ENCODE results near the gene PELI3.

PELI3 gene

DNA sequence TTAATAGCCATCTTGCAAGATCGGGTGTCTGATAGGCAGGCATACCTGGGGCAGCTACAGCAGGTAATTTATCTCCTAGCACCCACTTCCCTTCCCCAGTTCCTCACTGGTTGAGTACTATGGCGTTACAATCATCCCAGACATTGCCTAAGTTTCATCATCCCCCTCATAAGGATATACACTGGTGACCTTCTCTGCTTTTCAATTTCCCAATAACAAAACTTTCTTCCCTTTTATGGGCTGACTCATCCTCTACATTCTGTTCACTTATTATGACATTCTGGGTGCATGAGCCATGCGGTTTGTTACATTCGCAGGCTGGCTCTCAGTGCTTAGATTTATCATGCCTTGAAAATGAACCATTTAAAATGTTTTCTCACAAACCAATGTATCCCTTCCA lies 23.1 kb upstream of the PELI3 start:
- peaks cover 10% of the 10 kb centered on the region for H3K9me3 ChIP-seq (ENCODE audit: insufficient read depth, low read length, severe bottlenecking)
- no peak overlapping the region for H3K4me2 ChIP-seq (ENCODE audit: insufficient read depth, low read length)
- H4K20me1 ChIP-seq (ENCODE audit: insufficient read depth, low read length) = no peaks in the 10 kb centered on the region
- no peaks in the 10 kb centered on the region for H3K36me3 ChIP-seq (ENCODE audit: insufficient read depth, low read length)
- no peak overlapping the region for H3K27ac ChIP-seq (ENCODE audit: low read length)
- no peak overlapping the region for H3K9ac ChIP-seq (ENCODE audit: low read depth, low read length)
- ATAC-seq (ENCODE audit: insufficient read depth, low read depth) (no peak), DNase-seq (no peak)
- TF ChIP-seq, protein P1, sequence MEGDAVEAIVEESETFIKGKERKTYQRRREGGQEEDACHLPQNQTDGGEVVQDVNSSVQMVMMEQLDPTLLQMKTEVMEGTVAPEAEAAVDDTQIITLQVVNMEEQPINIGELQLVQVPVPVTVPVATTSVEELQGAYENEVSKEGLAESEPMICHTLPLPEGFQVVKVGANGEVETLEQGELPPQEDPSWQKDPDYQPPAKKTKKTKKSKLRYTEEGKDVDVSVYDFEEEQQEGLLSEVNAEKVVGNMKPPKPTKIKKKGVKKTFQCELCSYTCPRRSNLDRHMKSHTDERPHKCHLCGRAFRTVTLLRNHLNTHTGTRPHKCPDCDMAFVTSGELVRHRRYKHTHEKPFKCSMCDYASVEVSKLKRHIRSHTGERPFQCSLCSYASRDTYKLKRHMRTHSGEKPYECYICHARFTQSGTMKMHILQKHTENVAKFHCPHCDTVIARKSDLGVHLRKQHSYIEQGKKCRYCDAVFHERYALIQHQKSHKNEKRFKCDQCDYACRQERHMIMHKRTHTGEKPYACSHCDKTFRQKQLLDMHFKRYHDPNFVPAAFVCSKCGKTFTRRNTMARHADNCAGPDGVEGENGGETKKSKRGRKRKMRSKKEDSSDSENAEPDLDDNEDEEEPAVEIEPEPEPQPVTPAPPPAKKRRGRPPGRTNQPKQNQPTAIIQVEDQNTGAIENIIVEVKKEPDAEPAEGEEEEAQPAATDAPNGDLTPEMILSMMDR (IDR thresholded peaks at IDR 0.05; ENCODE audit: borderline replicate concordance, extremely low read depth, low read length, poor library complexity, severe bottlenecking) = no peak
- no peak for TF ChIP-seq EZH2 (IDR thresholded peaks at IDR 0.05; ENCODE audit: borderline replicate concordance, low read depth, low read length, severe bottlenecking)
- no peak overlapping the region for H2AFZ ChIP-seq (ENCODE audit: low read depth, low read length)
- H3K4me1 ChIP-seq (ENCODE audit: insufficient read depth, low read length) = peaks cover 4% of the 10 kb centered on the region
- no peak overlapping the region for H3K4me3 ChIP-seq (ENCODE audit: low read depth in 1 of 2, low read length in 2 of 2)
- no peaks in the 10 kb centered on the region for H3K79me2 ChIP-seq (ENCODE audit: insufficient read depth, low read length)
- H3K27me3 ChIP-seq (ENCODE audit: insufficient read depth, low read length, poor library complexity) = no peaks in the 10 kb centered on the region

DNA sequence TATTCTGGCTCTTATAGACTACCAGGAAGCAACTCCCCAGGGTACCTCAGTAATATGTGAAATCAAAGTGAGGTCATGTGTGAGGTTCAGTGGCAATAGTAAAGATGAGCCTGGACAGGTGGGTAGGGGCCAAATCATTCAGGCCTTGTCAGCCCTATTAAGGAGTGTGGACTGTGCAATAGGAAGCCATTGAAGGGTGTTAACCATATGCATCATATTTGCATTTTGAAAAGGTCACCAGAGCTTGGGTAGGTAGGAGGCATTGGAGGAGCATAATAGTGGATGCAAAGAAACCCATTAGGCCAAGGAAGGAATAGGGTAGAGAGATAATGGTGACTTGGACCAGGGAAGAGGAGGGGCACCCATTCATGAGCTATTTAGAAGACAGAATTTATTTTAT lies 19.7 kb upstream of the PELI3 start:
- peaks cover 10% of the 10 kb centered on the region for H3K9me3 ChIP-seq (ENCODE audit: insufficient read depth, low read length, severe bottlenecking)
- TF ChIP-seq EZH2 (IDR thresholded peaks at IDR 0.05; ENCODE audit: borderline replicate concordance, low read depth, low read length, severe bottlenecking) = no peak
- TF ChIP-seq, protein P1 (IDR thresholded peaks at IDR 0.05; ENCODE audit: borderline replicate concordance, extremely low read depth, low read length, poor library complexity, severe bottlenecking) = no peak
- ATAC-seq (ENCODE audit: insufficient read depth, low read depth) (no peak), DNase-seq (no peak)
- no peak overlapping the region for H2AFZ ChIP-seq (ENCODE audit: low read depth, low read length)
- no peaks in the 10 kb centered on the region for H4K20me1 ChIP-seq (ENCODE audit: insufficient read depth, low read length)
- H3K36me3 ChIP-seq (ENCODE audit: insufficient read depth, low read length) = no peaks in the 10 kb centered on the region
- no peak overlapping the region for H3K4me2 ChIP-seq (ENCODE audit: insufficient read depth, low read length)
- H3K27me3 ChIP-seq (ENCODE audit: insufficient read depth, low read length, poor library complexity) = no peaks in the 10 kb centered on the region
- no peaks in the 10 kb centered on the region for H3K79me2 ChIP-seq (ENCODE audit: insufficient read depth, low read length)
- no peak overlapping the region for H3K4me3 ChIP-seq (ENCODE audit: low read depth in 1 of 2, low read length in 2 of 2)
- H3K9ac ChIP-seq (ENCODE audit: low read depth, low read length) = no peak overlapping the region
- H3K4me1 ChIP-seq (ENCODE audit: insufficient read depth, low read length) = no peaks in the 10 kb centered on the region
- no peak overlapping the region for H3K27ac ChIP-seq (ENCODE audit: low read length)

DNA sequence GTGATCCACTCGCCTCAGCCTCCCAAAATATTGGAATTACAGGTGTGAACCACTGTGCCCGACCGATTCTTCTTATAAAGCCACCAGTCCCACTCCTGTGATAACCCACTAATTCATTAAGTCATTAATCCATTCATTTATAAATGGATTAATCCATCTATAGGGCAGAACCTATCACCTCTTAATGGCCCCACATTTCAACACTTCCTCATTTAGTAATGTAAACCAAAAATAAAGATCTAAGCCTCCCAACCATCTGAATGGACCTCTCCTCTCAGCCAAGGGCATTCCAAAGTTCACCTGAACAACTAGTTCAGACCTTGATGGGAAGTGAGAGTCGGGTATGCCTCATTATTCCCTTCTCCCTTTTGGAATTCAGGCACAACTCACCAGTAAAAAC lies 18.2 kb upstream of the PELI3 start:
- Histone ChIP-seq H3K4me2 (ENCODE audit: insufficient read depth, low read length) (no peak overlapping the region), H3K9me3 (ENCODE audit: insufficient read depth, low read length, severe bottlenecking) (peaks cover 5% of the 10 kb centered on the region), H3K4me1 (ENCODE audit: insufficient read depth, low read length) (no peaks in the 10 kb centered on the region), H2AFZ (ENCODE audit: low read depth, low read length) (no peak overlapping the region), H3K27me3 (ENCODE audit: insufficient read depth, low read length, poor library complexity) (peaks cover 6% of the 10 kb centered on the region), H4K20me1 (ENCODE audit: insufficient read depth, low read length) (no peaks in the 10 kb centered on the region), H3K36me3 (ENCODE audit: insufficient read depth, low read length) (no peaks in the 10 kb centered on the region), H3K9ac (ENCODE audit: low read depth, low read length) (no peak overlapping the region), H3K27ac (ENCODE audit: low read length) (no peak overlapping the region), H3K79me2 (ENCODE audit: insufficient read depth, low read length) (no peaks in the 10 kb centered on the region), H3K4me3 (ENCODE audit: low read depth in 1 of 2, low read length in 2 of 2) (no peak overlapping the region)
- no peak for DNase-seq
- ATAC-seq (ENCODE audit: insufficient read depth, low read depth) = no peak
- no peak for TF ChIP-seq EZH2 (IDR thresholded peaks at IDR 0.05; ENCODE audit: borderline replicate concordance, low read depth, low read length, severe bottlenecking)
- TF ChIP-seq, protein P1 (IDR thresholded peaks at IDR 0.05; ENCODE audit: borderline replicate concordance, extremely low read depth, low read length, poor library complexity, severe bottlenecking) = no peak

DNA sequence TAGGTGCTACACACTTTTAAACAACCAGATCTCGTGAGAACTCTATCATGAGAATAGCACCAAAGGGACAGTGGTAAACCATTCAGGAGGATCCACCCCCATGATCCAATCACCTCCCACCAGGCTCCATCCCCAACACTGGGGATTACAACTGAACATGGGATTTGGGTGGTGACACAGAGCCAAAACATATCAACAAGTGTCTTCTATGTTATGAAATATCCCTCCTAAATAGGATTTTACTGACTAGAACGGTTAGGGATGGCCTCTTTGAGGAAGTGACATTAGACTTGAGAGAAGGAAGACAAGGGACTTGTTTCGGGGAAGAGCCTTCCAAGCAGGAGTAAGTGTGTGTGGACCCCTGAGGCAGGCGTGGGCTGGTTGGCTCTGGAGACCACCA lies 16.1 kb upstream of the PELI3 start:
- Histone ChIP-seq H3K79me2 (ENCODE audit: insufficient read depth, low read length) (no peaks in the 10 kb centered on the region), H3K27ac (ENCODE audit: low read length) (no peak overlapping the region), H3K4me1 (ENCODE audit: insufficient read depth, low read length) (no peaks in the 10 kb centered on the region), H3K27me3 (ENCODE audit: insufficient read depth, low read length, poor library complexity) (peaks cover 6% of the 10 kb centered on the region), H2AFZ (ENCODE audit: low read depth, low read length) (no peak overlapping the region), H3K9ac (ENCODE audit: low read depth, low read length) (no peak overlapping the region), H4K20me1 (ENCODE audit: insufficient read depth, low read length) (no peaks in the 10 kb centered on the region), H3K4me3 (ENCODE audit: low read depth in 1 of 2, low read length in 2 of 2) (no peak overlapping the region), H3K36me3 (ENCODE audit: insufficient read depth, low read length) (no peaks in the 10 kb centered on the region), H3K9me3 (ENCODE audit: insufficient read depth, low read length, severe bottlenecking) (no peaks in the 10 kb centered on the region), H3K4me2 (ENCODE audit: insufficient read depth, low read length) (no peak overlapping the region)
- no peak for ATAC-seq (ENCODE audit: insufficient read depth, low read depth)
- no peak for DNase-seq
- TF ChIP-seq, protein P1 (IDR thresholded peaks at IDR 0.05; ENCODE audit: borderline replicate concordance, extremely low read depth, low read length, poor library complexity, severe bottlenecking) = no peak
- no peak for TF ChIP-seq EZH2 (IDR thresholded peaks at IDR 0.05; ENCODE audit: borderline replicate concordance, low read depth, low read length, severe bottlenecking)

Data from DND-41 (cell line).